GM12865 (cell line): Measurements from ENCODE around the gene KSR1.
"Not testable (repeated sequence)": the region's sequence is repeated elsewhere in the genome, so short reads cannot be mapped to it uniquely, and the experiment has no call there.

Source experiments
- DNase-seq: peaks from one replicate; pipeline ENCODE4 v3.0.0; 2010; ENCODE audit warnings: low read depth
- H3K4me3 ChIP-seq: 2 replicates; pipeline ENCODE4 v1.5.1; 2011; ENCODE audit warnings: mild to moderate bottlenecking, low read depth, low read length, control low read depth
- CTCF ChIP-seq: IDR thresholded peaks from 2 replicates; pipeline ENCODE4 v1.5.1; 2011; ENCODE audit warnings: low read length, control low read depth, low read depth, inconsistent platforms; ENCODE audit not compliant: insufficient read depth; ENCODE audit errors: missing control alignments

Gene KSR1

GRCh38 chr17:27669136-27669535, 212.9 kb downstream of the KSR1 start:
- no peak overlapping the region for H3K4me3 ChIP-seq
- TF ChIP-seq CTCF, result no peak
- DNase-seq, result no peak

GRCh38 chr17:27669850-27670249, 213.6 kb downstream of the KSR1 start:
- no peak overlapping the region for H3K4me3 ChIP-seq
- no peak for TF ChIP-seq CTCF
- DNase-seq, result no peak

- no peak for DNase-seq
- no peak overlapping the region for H3K4me3 ChIP-seq
- no peak for TF ChIP-seq CTCF
These were observed 214.7 kb downstream of the KSR1 start for GRCh38 chr17:27670791-27671590.

- no peak for TF ChIP-seq CTCF
- DNase-seq, result no peak
- no peak overlapping the region for H3K4me3 ChIP-seq
These were observed 215.3 kb downstream of the KSR1 start for GRCh38 chr17:27671591-27671910.

DNA sequence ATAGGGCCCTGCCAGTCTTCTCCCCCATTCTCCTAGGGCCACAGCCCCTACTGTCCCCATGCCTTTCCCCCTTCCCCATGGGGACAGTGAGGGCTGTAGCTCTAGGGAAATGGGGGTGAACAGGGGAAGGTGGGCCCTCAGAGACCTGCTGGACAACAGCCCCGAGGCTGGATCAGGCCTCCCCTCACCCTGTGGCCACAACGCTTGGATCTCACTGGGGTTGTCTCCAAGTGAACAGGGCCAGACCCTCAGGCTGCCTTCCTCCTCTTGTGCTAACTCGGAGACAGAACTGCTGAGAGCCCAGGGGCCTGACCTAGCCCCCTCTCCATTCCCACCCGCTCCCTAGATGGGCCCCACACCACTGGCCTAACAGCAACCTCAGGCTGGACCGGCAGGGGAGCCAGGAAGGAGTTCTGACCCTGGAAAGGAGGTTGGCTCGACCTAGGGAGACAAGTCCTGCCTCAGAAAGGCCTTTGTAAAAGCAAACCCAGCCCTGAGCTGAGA, 215.8 kb downstream of the KSR1 start:
- not testable (repeated sequence) for H3K4me3 ChIP-seq, DNase-seq

GRCh38 chr17:27674335-27674734, 218.1 kb downstream of the KSR1 start:
- DNase-seq, result no peak
- TF ChIP-seq CTCF, result no peak
- H3K4me3 ChIP-seq, result no peak overlapping the region
